DND-41 (cell line): Measurements from ENCODE around the gene FBXL13.

Source experiments
- CTCF ChIP-seq: IDR thresholded peaks from 2 replicates; pipeline ENCODE4 v1.5.1; 2012; ENCODE audit warnings: borderline replicate concordance, low read length, moderate library complexity, mild to moderate bottlenecking; ENCODE audit not compliant: poor library complexity, severe bottlenecking; ENCODE audit errors: extremely low read depth
- EZH2 ChIP-seq: IDR thresholded peaks from 3 replicates; pipeline ENCODE4 v1.6.1; 2012; ENCODE audit warnings: borderline replicate concordance, low read depth, mild to moderate bottlenecking, moderate library complexity, low read length, inconsistent platforms; ENCODE audit not compliant: severe bottlenecking

GRCh38 chr7:102856036-102856435 is 218.6 kb downstream of the FBXL13 start:
- TF ChIP-seq EZH2: no peak
- TF ChIP-seq CTCF: no peak
